ENCODE results near the gene SIVA1. TPM values are rescaled to one million over a fixed set of nuclear protein-coding genes. Genes with fewer than 3 reads are reported as not detected.
A peak's percentile ranks its signal among the peaks of the same experiment; 100 is the strongest.

SIVA1 gene
- total and polyA plus RNA-seq, 9 of the 15 experiments (the other 6 are each of a cell fraction or from before 2014, with no cell fraction given): 4.2 to 186 (median 54.2) TPM

DNA sequence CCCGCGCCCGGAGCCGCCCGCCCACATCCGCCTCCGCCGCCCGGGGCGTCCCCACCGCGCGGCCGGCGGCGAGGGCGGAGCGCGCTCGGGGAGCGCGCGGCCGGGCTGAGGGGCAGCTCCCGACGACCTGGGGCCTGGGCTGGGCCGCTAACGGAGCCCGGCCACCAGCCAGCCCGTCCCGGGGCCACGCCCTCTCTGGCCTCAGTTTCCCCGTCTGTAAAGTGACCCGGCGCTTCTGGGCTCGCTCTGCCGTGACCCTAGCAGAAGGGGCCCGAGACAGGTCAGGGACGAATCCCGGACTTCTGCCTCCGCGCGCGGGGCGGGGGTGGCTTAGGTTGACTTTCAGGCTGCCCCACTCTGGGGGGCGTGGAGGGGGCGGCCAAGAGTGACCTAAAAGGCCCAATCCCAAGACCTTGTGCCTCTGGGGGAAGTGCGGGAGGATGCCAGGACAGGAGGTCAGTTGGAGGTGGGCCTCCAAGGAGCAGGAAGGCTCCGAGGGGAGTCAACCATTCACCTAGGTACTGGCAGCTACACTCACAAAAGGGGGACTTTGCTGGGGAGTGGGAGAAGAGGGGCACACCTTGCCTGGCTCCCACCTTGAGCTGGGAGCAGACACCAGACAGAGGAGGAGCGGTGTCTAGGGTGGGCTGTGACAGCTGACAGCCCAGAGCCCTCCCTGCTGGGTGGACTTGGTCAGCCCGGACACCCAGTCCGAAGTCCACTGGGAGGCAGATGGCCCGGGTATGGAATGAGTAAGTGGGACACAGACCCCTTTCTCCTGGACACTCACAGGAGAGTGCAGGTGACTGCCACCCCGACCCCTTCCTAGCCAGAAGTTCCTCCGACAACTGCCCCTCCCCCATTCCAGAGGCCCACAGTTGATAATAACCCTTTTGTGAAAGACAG is 43.1 kb downstream of the SIVA1 start (continued):
- TF ChIP-seq, protein P1, sequence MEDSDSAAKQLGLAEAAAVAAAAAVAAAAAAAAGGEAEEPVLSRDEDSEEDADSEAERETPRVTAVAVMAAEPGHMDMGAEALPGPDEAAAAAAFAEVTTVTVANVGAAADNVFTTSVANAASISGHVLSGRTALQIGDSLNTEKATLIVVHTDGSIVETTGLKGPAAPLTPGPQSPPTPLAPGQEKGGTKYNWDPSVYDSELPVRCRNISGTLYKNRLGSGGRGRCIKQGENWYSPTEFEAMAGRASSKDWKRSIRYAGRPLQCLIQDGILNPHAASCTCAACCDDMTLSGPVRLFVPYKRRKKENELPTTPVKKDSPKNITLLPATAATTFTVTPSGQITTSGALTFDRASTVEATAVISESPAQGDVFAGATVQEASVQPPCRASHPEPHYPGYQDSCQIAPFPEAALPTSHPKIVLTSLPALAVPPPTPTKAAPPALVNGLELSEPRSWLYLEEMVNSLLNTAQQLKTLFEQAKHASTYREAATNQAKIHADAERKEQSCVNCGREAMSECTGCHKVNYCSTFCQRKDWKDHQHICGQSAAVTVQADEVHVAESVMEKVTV (CRISPR knock-in tag; IDR thresholded peaks at IDR 0.05): no peak
- TF ChIP-seq MTA3 (IDR thresholded peaks at IDR 0.05; ENCODE audit: borderline replicate concordance) (no peak), ZNF165 (CRISPR knock-in tag; IDR thresholded peaks at IDR 0.05; ENCODE audit: borderline replicate concordance) (no peak), EGR1 (conservative IDR thresholded peaks at IDR 0.05) (0 out of 2 replicates have a peak, but pooled peaks have one; percentile 26), TAF1 (IDR thresholded peaks at IDR 0.05; ENCODE audit: control insufficient read depth, extremely low read depth, insufficient read depth, low read length, severe bottlenecking) (peak; percentile 19), ZNF239 (CRISPR knock-in tag; IDR thresholded peaks at IDR 0.05) (no peak), KLF1 (tag; IDR thresholded peaks at IDR 0.05) (no peak), DNMT1 (IDR thresholded peaks at IDR 0.05) (no peak), ZNF197 (CRISPR knock-in tag; IDR thresholded peaks at IDR 0.05; ENCODE audit: low read depth) (no peak), HSF4 (CRISPR knock-in tag; IDR thresholded peaks at IDR 0.05; ENCODE audit: borderline replicate concordance) (no peak)
- TF ChIP-seq, protein P2, sequence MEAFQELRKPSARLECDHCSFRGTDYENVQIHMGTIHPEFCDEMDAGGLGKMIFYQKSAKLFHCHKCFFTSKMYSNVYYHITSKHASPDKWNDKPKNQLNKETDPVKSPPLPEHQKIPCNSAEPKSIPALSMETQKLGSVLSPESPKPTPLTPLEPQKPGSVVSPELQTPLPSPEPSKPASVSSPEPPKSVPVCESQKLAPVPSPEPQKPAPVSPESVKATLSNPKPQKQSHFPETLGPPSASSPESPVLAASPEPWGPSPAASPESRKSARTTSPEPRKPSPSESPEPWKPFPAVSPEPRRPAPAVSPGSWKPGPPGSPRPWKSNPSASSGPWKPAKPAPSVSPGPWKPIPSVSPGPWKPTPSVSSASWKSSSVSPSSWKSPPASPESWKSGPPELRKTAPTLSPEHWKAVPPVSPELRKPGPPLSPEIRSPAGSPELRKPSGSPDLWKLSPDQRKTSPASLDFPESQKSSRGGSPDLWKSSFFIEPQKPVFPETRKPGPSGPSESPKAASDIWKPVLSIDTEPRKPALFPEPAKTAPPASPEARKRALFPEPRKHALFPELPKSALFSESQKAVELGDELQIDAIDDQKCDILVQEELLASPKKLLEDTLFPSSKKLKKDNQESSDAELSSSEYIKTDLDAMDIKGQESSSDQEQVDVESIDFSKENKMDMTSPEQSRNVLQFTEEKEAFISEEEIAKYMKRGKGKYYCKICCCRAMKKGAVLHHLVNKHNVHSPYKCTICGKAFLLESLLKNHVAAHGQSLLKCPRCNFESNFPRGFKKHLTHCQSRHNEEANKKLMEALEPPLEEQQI (IDR thresholded peaks at IDR 0.05): no peak
- TF ChIP-seq, protein P3, sequence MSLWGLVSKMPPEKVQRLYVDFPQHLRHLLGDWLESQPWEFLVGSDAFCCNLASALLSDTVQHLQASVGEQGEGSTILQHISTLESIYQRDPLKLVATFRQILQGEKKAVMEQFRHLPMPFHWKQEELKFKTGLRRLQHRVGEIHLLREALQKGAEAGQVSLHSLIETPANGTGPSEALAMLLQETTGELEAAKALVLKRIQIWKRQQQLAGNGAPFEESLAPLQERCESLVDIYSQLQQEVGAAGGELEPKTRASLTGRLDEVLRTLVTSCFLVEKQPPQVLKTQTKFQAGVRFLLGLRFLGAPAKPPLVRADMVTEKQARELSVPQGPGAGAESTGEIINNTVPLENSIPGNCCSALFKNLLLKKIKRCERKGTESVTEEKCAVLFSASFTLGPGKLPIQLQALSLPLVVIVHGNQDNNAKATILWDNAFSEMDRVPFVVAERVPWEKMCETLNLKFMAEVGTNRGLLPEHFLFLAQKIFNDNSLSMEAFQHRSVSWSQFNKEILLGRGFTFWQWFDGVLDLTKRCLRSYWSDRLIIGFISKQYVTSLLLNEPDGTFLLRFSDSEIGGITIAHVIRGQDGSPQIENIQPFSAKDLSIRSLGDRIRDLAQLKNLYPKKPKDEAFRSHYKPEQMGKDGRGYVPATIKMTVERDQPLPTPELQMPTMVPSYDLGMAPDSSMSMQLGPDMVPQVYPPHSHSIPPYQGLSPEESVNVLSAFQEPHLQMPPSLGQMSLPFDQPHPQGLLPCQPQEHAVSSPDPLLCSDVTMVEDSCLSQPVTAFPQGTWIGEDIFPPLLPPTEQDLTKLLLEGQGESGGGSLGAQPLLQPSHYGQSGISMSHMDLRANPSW (CRISPR knock-in tag; IDR thresholded peaks at IDR 0.05): no peak
- TF ChIP-seq, protein P4, sequence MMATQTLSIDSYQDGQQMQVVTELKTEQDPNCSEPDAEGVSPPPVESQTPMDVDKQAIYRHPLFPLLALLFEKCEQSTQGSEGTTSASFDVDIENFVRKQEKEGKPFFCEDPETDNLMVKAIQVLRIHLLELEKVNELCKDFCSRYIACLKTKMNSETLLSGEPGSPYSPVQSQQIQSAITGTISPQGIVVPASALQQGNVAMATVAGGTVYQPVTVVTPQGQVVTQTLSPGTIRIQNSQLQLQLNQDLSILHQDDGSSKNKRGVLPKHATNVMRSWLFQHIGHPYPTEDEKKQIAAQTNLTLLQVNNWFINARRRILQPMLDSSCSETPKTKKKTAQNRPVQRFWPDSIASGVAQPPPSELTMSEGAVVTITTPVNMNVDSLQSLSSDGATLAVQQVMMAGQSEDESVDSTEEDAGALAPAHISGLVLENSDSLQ (IDR thresholded peaks at IDR 0.05): no peak
- TF ChIP-seq, protein P5, sequence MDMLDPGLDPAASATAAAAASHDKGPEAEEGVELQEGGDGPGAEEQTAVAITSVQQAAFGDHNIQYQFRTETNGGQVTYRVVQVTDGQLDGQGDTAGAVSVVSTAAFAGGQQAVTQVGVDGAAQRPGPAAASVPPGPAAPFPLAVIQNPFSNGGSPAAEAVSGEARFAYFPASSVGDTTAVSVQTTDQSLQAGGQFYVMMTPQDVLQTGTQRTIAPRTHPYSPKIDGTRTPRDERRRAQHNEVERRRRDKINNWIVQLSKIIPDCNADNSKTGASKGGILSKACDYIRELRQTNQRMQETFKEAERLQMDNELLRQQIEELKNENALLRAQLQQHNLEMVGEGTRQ (CRISPR knock-in tag; IDR thresholded peaks at IDR 0.05): no peak
- TF ChIP-seq, protein P6, sequence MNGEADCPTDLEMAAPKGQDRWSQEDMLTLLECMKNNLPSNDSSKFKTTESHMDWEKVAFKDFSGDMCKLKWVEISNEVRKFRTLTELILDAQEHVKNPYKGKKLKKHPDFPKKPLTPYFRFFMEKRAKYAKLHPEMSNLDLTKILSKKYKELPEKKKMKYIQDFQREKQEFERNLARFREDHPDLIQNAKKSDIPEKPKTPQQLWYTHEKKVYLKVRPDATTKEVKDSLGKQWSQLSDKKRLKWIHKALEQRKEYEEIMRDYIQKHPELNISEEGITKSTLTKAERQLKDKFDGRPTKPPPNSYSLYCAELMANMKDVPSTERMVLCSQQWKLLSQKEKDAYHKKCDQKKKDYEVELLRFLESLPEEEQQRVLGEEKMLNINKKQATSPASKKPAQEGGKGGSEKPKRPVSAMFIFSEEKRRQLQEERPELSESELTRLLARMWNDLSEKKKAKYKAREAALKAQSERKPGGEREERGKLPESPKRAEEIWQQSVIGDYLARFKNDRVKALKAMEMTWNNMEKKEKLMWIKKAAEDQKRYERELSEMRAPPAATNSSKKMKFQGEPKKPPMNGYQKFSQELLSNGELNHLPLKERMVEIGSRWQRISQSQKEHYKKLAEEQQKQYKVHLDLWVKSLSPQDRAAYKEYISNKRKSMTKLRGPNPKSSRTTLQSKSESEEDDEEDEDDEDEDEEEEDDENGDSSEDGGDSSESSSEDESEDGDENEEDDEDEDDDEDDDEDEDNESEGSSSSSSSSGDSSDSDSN (IDR thresholded peaks at IDR 0.05; ENCODE audit: borderline replicate concordance in 1 of 2, low read depth in 2 of 2, low read length in 2 of 2): 0 out of 4 replicates have a peak, but pooled peaks of 1 of the 2 experiments have one; percentile 19

All from K562 (cell line).